ENCODE results near the gene C5orf46. TPM values are rescaled to one million over a fixed set of nuclear protein-coding genes. Genes with fewer than 3 reads are reported as not detected.
"Not testable (repeated sequence)": the region's sequence is repeated elsewhere in the genome, so short reads cannot be mapped to it uniquely, and the experiment has no call there.

The C5orf46 gene
- total RNA-seq, 2 donors from 2014 or later: not detected

DNA sequence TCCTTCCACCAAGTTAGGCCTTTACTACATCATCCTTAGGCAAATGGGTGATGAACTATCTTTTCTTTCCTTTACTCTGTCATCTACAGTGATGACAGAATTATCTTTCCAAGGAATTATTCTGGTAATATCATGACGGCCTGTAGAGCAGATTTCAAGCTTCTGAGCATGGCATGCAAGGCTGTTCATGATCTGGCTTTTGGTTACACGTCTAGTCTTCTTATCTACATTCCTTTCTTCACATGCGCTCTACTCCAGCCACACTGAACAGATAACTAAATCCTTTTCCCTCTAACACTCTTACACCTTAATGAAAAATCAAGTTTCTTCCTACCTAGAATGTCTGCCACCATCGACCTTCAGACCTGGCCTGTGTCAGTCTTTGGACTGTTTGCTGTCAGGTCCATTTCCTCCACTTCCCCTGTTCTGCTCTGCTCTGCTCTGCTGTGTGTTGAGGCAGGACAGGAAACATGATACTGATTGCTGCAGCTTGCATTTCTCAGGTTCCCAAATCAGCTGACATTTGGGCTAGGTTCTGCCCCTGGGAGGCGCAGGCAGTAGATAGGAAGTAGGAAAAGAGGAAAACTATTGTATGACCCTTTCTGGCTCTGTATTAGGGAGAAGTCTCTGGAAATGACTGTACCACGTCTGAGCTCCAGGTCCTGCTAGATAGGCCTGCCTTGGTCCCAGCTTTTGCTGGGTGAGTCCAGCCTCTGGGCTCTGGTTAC lies 23.6 kb downstream of the C5orf46 start:
- ATAC-seq (replicated peaks in 1 of 2): no peak
- no peaks in the 10 kb centered on the region for H3K27me3 Mint-ChIP-seq (ENCODE audit: low read depth)

DNA sequence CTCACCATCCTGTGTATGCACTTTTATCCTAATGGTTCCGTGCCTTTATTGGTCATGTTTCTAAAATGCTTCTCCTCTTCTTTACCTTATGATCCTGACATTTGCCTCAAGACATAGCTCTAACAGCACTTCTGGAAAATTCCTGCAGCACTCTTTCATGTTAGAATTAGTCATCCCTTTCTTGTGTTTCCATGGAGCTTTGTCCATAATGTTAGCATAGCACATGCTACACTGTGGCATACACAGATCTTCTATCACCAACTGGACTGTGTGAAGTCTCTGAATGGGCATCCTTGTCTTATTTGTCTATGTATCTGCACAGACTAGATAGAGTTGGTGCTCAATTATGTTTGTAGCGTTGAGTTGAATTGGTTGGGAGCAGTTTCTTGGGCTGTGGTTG lies 25.9 kb downstream of the C5orf46 start:
- DNase-seq (no peak), ATAC-seq (replicated peaks in 1 of 2) (no peak)
- Mint-ChIP-seq H3K9me3 (no peaks in the 10 kb centered on the region), H3K27ac (no peak overlapping the region), H3K4me3 (no peak overlapping the region), H3K4me1 (ENCODE audit: low read depth) (no peaks in the 10 kb centered on the region), H3K36me3 (ENCODE audit: insufficient read depth in 2 of 2) (no peaks in the 10 kb centered on the region), H3K27me3 (ENCODE audit: low read depth) (no peaks in the 10 kb centered on the region)

More for the DNA sequence above, 23.6 kb downstream of the C5orf46 start:
- H3K9me3 Mint-ChIP-seq: no peaks in the 10 kb centered on the region
- DNase-seq: no peak
- H3K4me1 Mint-ChIP-seq (ENCODE audit: low read depth): no peaks in the 10 kb centered on the region
- no peak overlapping the region for H3K4me3 Mint-ChIP-seq
- no peak overlapping the region for H3K27ac Mint-ChIP-seq
- no peaks in the 10 kb centered on the region for H3K36me3 Mint-ChIP-seq (ENCODE audit: insufficient read depth in 2 of 2)

DNA sequence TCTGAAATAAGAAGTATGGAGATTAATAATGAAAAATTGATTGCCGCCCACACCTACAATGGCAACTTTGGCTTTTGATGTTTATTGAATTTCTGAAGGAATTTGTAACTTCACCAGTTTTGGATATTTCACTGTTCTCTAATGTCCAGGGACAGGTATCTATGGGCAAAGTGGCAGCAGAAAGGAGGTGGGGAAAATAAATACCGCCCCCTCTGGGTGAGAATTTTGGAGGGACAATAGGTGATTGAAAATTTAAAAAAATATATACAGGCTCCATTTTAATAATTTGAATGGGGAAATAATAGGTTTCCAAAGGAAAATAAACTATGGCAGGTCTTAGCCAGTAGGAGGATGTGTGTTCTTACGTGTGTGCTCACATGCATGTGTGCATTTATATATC lies 26.6 kb downstream of the C5orf46 start:
- Mint-ChIP-seq H3K27ac (no peak overlapping the region), H3K27me3 (ENCODE audit: low read depth) (no peaks in the 10 kb centered on the region), H3K4me3 (no peak overlapping the region), H3K9me3 (no peaks in the 10 kb centered on the region), H3K36me3 (ENCODE audit: insufficient read depth in 2 of 2) (no peaks in the 10 kb centered on the region), H3K4me1 (ENCODE audit: low read depth) (no peaks in the 10 kb centered on the region)
- ATAC-seq (replicated peaks in 1 of 2): no peak
- DNase-seq: no peak

DNA sequence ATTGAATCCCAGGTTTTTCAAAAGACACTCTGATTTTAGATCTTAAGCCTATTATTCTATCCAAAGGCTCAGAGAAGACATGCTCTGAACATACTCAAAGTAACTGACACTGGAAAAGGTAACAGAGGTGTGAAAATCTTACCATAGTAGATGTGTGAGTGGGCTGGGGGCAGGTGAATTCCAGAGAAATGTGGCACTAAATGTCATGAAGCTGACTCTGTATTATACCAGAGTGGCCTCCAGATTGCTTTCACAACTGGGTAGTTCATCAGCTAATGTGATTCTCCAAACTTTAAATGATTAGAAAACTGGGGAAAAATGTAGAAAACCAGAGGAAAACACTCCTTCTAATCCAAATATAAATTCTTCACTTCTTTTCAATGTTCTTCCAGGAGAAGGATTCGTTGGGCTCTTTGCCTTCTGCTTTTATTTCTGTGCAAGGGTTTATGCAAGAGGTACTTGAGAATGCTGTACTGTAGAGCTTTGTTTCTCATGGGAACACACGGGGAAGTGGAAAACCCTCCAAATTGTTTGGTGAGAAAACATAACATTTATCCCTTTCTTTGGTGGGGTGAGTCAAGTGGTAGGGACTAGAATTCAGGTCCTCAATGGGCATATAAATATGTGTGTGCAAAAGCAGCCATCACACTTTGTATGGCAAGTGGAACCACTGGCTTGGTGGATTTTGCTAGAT lies 28.1 kb downstream of the C5orf46 start, which contains the start of gene SCGB3A2:
Gene SCGB3A2, plus strand, starts transcription at position 646 of the 694 bp plus-strand sequence. CDS start 93 bp downstream, outside the sequence.
- H3K27me3 Mint-ChIP-seq (ENCODE audit: low read depth): no peaks in the 10 kb centered on the region
- H3K4me3 Mint-ChIP-seq: no peak within 1 kb of the TSS
- DNase-seq (no peak), ATAC-seq (replicated peaks in 1 of 2) (no peak)
- H3K9me3 Mint-ChIP-seq: no peaks in the 10 kb centered on the region
- H3K4me1 Mint-ChIP-seq (ENCODE audit: low read depth): no peaks in the 10 kb centered on the region
- no peak within 1 kb of the TSS for H3K27ac Mint-ChIP-seq
- no peaks in the 10 kb centered on the region for H3K36me3 Mint-ChIP-seq (ENCODE audit: insufficient read depth in 2 of 2)

DNA sequence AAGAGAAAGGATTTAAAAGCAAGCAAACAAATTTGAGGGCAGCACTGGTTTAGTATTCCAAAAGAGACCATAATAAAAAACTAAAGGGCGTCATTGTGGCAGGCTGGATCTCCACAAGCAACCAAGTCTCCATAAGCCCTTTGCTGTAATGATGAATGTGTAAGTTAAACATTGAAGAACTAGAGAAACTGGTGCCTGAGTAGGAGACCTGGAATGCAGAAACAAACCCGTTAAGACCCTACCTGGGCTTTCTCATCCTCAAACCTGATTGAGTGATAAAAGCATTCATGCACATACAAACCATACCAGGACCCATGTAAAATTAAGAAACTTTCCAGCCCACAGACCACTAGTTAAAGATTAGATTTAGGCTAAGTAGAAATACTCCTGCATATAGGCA lies 29.7 kb downstream of the C5orf46 start:
- Mint-ChIP-seq H3K27me3 (ENCODE audit: low read depth) (no peaks in the 10 kb centered on the region), H3K27ac (no peak overlapping the region), H3K4me1 (ENCODE audit: low read depth) (no peaks in the 10 kb centered on the region), H3K9me3 (no peaks in the 10 kb centered on the region), H3K4me3 (no peak overlapping the region), H3K36me3 (ENCODE audit: insufficient read depth in 2 of 2) (no peaks in the 10 kb centered on the region)
- ATAC-seq (replicated peaks in 1 of 2): no peak
- DNase-seq: no peak

- Mint-ChIP-seq H3K4me1 (ENCODE audit: low read depth) (no peaks in the 10 kb centered on the region), H3K4me3 (no peak overlapping the region), H3K27me3 (ENCODE audit: low read depth) (no peaks in the 10 kb centered on the region), H3K36me3 (ENCODE audit: insufficient read depth in 2 of 2) (no peaks in the 10 kb centered on the region), H3K9me3 (no peaks in the 10 kb centered on the region), H3K27ac (no peak overlapping the region)
- no peak for DNase-seq
- ATAC-seq (replicated peaks in 1 of 2): no peak
Measured at GRCh38 chr5:147876141-147876540, 30.2 kb downstream of the C5orf46 start.

DNA sequence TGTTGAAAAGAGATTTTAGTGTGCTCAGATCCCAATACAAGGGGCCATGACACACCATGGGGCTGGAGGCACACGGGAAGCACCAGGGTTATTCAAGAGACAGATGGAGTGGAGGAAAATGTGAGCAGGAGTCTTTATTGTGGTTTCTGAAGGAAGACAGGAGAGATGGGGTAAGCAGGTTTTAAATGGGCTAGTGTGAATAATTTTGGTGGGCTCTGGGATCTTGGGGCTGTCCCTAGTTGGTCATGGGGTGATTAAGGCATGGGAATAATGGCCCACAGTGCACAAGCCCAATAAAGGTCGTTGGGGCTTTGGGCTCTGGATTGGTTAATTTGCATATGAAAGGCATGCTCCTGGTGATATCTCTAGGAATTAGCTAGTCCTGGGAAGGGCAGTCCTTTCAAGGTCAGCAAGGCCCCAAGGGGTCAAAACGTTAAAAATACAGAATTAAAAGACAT lies 31.4 kb downstream of the C5orf46 start:
- H3K4me1 Mint-ChIP-seq (ENCODE audit: low read depth): no peaks in the 10 kb centered on the region
- H3K4me3 Mint-ChIP-seq: no peak overlapping the region
- H3K27ac Mint-ChIP-seq: no peak overlapping the region
- H3K36me3 Mint-ChIP-seq (ENCODE audit: insufficient read depth in 2 of 2): no peaks in the 10 kb centered on the region
- DNase-seq: no peak
- H3K27me3 Mint-ChIP-seq (ENCODE audit: low read depth): no peaks in the 10 kb centered on the region
- no peak for ATAC-seq (replicated peaks in 1 of 2)
- H3K9me3 Mint-ChIP-seq: no peaks in the 10 kb centered on the region

DNA sequence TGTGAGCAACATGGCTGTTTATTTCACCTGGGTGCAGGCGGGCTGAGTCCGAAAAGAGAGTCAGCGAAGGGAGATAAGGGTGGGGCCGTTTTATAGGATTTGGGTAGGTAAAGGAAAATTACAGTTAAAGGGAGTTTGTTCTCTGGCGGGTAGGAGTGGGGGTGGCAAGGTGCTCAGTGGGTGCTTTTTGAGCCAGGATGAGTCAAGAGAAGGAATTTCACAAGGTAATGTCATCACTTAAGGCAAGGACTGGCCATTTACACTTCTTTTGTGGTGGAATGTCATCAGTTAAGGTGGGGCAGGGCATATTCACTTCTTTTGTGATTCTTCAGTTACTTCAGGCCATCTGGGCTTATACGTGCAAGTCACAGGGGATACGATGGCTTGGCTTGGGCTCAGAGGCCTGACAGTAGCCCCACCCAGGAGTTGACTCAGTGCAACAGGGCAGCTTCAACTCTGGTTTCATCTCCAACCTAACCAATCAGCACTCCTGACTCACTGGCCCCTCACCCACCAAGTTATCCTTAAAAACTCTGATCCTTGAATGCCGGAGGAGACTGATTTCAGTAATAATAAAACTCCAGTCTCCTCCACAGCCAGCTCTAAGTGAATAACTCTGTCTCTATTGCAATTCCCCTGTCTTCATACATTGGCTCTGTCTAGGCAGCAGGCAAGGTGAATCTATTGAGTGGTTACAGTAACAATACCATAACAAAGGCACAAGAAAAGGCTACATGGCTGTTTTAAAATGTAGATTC lies 32.0 kb downstream of the C5orf46 start:
- not testable (repeated sequence) for H3K9me3 Mint-ChIP-seq; H3K27ac Mint-ChIP-seq; H3K4me1 Mint-ChIP-seq (ENCODE audit: low read depth); H3K4me3 Mint-ChIP-seq; H3K36me3 Mint-ChIP-seq (ENCODE audit: insufficient read depth in 2 of 2); ATAC-seq (replicated peaks in 1 of 2); DNase-seq; H3K27me3 Mint-ChIP-seq (ENCODE audit: low read depth)

GRCh38 chr5:147872744-147873435 lies 33.4 kb downstream of the C5orf46 start:
- H3K36me3 Mint-ChIP-seq (ENCODE audit: insufficient read depth in 2 of 2); H3K4me1 Mint-ChIP-seq (ENCODE audit: low read depth); ATAC-seq (replicated peaks in 1 of 2); H3K9me3 Mint-ChIP-seq; DNase-seq; H3K27me3 Mint-ChIP-seq (ENCODE audit: low read depth); H3K27ac Mint-ChIP-seq; H3K4me3 Mint-ChIP-seq: not testable (repeated sequence)

DNA sequence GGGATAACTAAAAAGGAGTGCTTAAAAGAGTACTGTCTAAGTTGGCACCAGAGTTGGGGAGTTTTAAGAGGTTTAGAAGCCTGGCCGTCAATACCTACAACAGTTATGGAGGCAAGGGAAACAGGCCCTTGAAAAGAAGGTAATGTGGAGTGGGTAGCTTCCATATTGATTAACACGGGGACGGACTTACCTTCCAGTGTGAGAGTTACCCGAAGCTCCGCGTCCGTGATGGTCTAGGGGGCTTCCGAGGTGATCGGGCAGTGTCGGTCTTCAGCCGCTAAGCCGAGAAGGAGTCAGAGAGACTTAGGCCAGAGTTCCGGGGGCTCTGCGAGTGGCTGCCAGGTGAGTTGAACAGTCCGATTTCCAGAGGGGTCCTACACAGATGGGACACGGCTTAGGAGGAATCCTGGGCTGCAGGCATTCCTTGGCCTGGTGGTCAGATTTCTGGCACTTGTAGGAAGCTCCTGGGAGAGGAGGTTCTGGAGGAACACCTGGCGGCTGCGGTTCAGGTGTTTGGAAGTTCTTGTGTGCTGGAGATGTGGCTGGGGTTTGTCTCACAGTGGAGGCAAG lies 34.3 kb downstream of the C5orf46 start:
- not testable (repeated sequence) for H3K4me1 Mint-ChIP-seq (ENCODE audit: low read depth); H3K27me3 Mint-ChIP-seq (ENCODE audit: low read depth); H3K27ac Mint-ChIP-seq; H3K9me3 Mint-ChIP-seq; DNase-seq; H3K4me3 Mint-ChIP-seq; H3K36me3 Mint-ChIP-seq (ENCODE audit: insufficient read depth in 2 of 2); ATAC-seq (replicated peaks in 1 of 2)

- ATAC-seq (replicated peaks in 1 of 2); DNase-seq; H3K36me3 Mint-ChIP-seq (ENCODE audit: insufficient read depth in 2 of 2); H3K4me3 Mint-ChIP-seq; H3K27me3 Mint-ChIP-seq (ENCODE audit: low read depth); H3K9me3 Mint-ChIP-seq; H3K27ac Mint-ChIP-seq; H3K4me1 Mint-ChIP-seq (ENCODE audit: low read depth): not testable (repeated sequence)
Measured at GRCh38 chr5:147869892-147870291, 36.4 kb downstream of the C5orf46 start.

DNA sequence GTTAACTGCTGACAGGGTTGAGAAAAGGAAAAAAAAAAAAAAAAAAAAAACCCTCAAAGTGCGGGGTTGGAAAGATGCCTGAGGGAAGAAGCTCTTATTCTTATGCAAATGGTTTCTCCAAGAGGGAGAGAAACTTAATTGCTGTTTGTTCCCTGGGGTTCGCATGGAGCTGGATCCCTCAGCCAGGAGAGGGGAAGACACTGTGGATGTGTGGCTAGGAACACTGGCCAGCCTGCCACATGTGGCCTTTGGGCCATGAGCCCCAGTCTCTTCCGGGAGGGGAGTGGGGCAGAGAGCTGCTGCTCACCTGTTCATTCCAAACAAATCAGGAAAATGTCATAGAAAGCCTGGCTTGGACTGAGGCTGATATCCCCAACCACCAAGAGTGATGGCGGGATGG lies 37.2 kb downstream of the C5orf46 start:
- Mint-ChIP-seq H3K36me3 (ENCODE audit: insufficient read depth in 2 of 2) (no peaks in the 10 kb centered on the region), H3K27me3 (ENCODE audit: low read depth) (no peaks in the 10 kb centered on the region), H3K4me3 (no peak overlapping the region), H3K27ac (no peak overlapping the region), H3K9me3 (no peaks in the 10 kb centered on the region), H3K4me1 (ENCODE audit: low read depth) (no peaks in the 10 kb centered on the region)
- no peak for ATAC-seq (replicated peaks in 1 of 2)
- no peak for DNase-seq

Data from activated T-cell treated with anti-CD3 and anti-CD28 coated beads, Interleukin-2, amount 50 U/mL, for 72 hours (primary cell).